Osteoblast (primary cell): Measurements from ENCODE around the gene WDR5. TPM values are rescaled to one million over a fixed set of nuclear protein-coding genes. Genes with fewer than 3 reads are reported as not detected.
A peak's percentile ranks its signal among the peaks of the same experiment; 100 is the strongest.

Experiments
- DNase-seq: peaks from one replicate; pipeline ENCODE4 v3.0.0; 2011; ENCODE audit warnings: low spot score, mixed read lengths; ENCODE audit not compliant: insufficient read length; ENCODE audit errors: missing footprints
- H2AFZ ChIP-seq: 2 replicates; pipeline ENCODE4 v1.6.0; 2011; ENCODE audit warnings: mild to moderate bottlenecking, low read length
- H3K27ac ChIP-seq: 2 replicates; pipeline ENCODE4 v1.5.1; 2011; ENCODE audit warnings: mild to moderate bottlenecking, low read depth, low read length, moderate library complexity
- H3K27me3 ChIP-seq: 2 replicates; pipeline ENCODE4 v1.6.0; 2012; ENCODE audit warnings: mild to moderate bottlenecking, control low read depth, inconsistent platforms, low read length, moderate library complexity; ENCODE audit not compliant: insufficient read depth
- H3K36me3 ChIP-seq: 2 replicates; pipeline ENCODE4 v1.5.1; 2011; ENCODE audit warnings: mild to moderate bottlenecking, low read length, control low read depth, moderate library complexity; ENCODE audit not compliant: insufficient read depth
- H3K4me1 ChIP-seq: 2 replicates; pipeline ENCODE4 v1.5.1; 2011; ENCODE audit warnings: mild to moderate bottlenecking, low read length, control low read depth, moderate library complexity; ENCODE audit not compliant: insufficient read depth
- H3K4me2 ChIP-seq: 2 replicates; pipeline ENCODE4 v1.6.0; 2011; ENCODE audit warnings: mild to moderate bottlenecking, low read length; ENCODE audit not compliant: insufficient read depth
- H3K4me3 ChIP-seq: fragments of 200-600 bp; sonication (generic); 3 replicates; pipeline ENCODE4 v1.5.1; 2012; ENCODE audit warnings: mild to moderate bottlenecking, low read length, inconsistent platforms; ENCODE audit not compliant: insufficient read depth
- H3K79me2 ChIP-seq: 2 replicates; pipeline ENCODE4 v1.6.0; 2012; ENCODE audit warnings: mild to moderate bottlenecking, low read length, control low read depth, inconsistent platforms; ENCODE audit not compliant: insufficient read depth
- H3K9me3 ChIP-seq: 2 replicates; pipeline ENCODE4 v1.5.1; 2011; ENCODE audit warnings: low read depth, low read length, control low read depth
- H4K20me1 ChIP-seq: 2 replicates; pipeline ENCODE4 v1.6.0; 2012; ENCODE audit warnings: mild to moderate bottlenecking, low read length, control low read depth; ENCODE audit not compliant: insufficient read depth
- total RNA-seq: library from RNA; depleted of rRNA; stranded (reverse); fragments of >200 nt; gene quantifications from 2 replicates; pipeline ENCODE4 v1.2.3, GENCODE V29; 2012
- TF ChIP-seq, protein P1 (sequence below): IDR thresholded peaks from 2 replicates; pipeline ENCODE4 v1.5.1; 2011; ENCODE audit warnings: mild to moderate bottlenecking, low read depth, low read length, moderate library complexity; ENCODE audit errors: extremely low read depth

WDR5 gene
- total RNA-seq, 1 donor = 17.4 TPM

DNA sequence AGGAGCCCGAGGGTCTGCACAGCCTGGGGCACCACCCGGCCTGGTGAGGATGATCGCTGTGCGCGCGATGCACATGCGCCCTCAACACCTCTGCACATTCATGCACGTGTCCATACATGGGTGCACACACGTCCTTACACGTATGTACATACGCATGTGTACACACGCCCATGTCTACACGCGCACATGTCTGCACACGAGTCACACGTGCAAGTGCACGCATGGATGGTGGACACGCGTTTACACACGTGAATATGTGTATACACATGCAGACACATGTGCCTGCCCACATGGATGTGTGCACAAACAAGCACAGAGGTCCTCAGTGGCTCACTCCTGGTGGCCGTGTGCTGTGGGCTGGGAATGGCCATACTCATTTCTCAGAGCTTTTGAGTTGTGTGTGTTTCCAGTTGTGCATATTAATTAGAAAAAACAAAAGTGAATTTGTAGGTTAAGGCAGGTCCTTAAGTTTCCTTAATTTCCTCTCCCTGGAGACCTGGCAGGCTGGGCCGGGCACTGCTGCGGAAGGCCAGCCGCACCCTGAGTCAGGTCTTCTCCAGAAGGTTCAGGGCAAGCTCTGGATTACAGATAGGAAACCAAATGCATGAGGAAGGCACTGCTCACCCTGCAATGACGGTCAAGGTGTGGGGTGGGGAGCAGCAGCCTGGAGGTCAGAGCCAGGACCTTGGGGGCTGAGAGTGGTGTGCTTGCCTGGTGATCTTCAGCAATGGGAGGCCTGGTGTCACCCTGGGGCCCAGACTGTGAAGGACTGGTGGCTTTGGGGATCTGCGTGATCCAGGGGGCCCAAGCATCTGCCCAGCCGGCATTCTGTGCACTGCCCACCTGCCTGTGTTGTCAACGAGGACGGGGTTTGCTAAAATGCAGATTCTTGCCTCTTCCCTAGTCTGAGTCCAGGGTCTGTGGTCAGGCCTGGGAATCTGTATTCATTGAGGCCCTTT is 29.8 kb downstream of the WDR5 start:
- peaks cover 4% of the 10 kb centered on the region for H3K79me2 ChIP-seq
- H3K4me3 ChIP-seq = no peak overlapping the region
- TF ChIP-seq, protein P1, sequence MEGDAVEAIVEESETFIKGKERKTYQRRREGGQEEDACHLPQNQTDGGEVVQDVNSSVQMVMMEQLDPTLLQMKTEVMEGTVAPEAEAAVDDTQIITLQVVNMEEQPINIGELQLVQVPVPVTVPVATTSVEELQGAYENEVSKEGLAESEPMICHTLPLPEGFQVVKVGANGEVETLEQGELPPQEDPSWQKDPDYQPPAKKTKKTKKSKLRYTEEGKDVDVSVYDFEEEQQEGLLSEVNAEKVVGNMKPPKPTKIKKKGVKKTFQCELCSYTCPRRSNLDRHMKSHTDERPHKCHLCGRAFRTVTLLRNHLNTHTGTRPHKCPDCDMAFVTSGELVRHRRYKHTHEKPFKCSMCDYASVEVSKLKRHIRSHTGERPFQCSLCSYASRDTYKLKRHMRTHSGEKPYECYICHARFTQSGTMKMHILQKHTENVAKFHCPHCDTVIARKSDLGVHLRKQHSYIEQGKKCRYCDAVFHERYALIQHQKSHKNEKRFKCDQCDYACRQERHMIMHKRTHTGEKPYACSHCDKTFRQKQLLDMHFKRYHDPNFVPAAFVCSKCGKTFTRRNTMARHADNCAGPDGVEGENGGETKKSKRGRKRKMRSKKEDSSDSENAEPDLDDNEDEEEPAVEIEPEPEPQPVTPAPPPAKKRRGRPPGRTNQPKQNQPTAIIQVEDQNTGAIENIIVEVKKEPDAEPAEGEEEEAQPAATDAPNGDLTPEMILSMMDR = no peak
- no peak overlapping the region for H3K4me2 ChIP-seq
- DNase-seq = no peak
- H3K4me1 ChIP-seq = peaks cover 6% of the 10 kb centered on the region
- no peak overlapping the region for H2AFZ ChIP-seq
- H3K27ac ChIP-seq = no peak overlapping the region
- H3K27me3 ChIP-seq = no peaks in the 10 kb centered on the region
- H3K36me3 ChIP-seq = peaks cover 4% of the 10 kb centered on the region
- H4K20me1 ChIP-seq = no peaks in the 10 kb centered on the region
- no peaks in the 10 kb centered on the region for H3K9me3 ChIP-seq

DNA sequence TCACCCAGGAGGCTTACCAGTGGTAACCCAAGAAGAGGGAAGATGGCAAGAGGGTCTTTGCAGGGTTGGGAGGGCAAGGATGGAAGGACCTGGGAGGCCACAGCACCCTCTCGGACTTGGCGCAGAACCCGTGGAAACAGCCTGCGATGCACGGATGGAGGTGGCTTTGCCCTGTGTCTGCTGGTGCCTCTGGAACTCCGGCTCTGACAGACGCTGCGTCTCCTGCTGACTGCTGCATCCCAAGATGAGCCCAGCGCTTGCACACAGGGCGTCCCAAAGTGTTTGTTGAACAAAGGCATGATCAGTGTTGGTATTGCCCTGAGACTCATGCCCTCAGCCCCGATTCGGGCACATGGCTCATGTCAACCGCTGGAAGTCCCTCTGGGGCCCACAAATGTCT is 30.5 kb downstream of the WDR5 start:
- Histone ChIP-seq H3K27me3 (no peaks in the 10 kb centered on the region), H3K4me2 (no peak overlapping the region), H3K4me3 (no peak overlapping the region), H3K9me3 (no peaks in the 10 kb centered on the region), H3K27ac (no peak overlapping the region), H2AFZ (no peak overlapping the region), H3K79me2 (peaks cover 4% of the 10 kb centered on the region), H3K4me1 (peaks cover 6% of the 10 kb centered on the region), H3K36me3 (no peaks in the 10 kb centered on the region), H4K20me1 (no peaks in the 10 kb centered on the region)
- no peak for DNase-seq
- TF ChIP-seq, protein P1 = no peak

DNA sequence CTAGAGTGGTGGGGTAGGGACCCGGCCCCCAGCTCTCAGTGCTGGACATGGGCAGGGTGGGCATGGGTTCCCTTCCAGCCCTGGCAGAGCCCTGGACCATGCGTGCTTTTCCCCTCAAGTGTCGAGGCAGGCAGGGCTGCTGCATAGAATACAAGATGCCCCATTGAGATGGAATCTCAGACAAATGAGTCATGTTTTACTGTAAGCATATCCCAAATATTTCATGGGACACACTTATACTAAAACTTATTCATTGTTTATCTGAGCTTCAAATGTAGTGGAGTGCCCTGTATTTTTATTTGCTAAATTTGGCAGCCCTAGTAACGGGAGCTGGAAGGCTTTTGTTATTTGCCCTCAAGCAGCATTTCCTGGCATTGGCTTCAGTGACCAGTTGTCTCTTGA is 31.6 kb downstream of the WDR5 start:
- no peaks in the 10 kb centered on the region for H3K9me3 ChIP-seq
- peaks cover 4% of the 10 kb centered on the region for H3K79me2 ChIP-seq
- H2AFZ ChIP-seq = no peak overlapping the region
- H3K27me3 ChIP-seq = no peaks in the 10 kb centered on the region
- no peak overlapping the region for H3K4me2 ChIP-seq
- H3K4me3 ChIP-seq = no peak overlapping the region
- H3K4me1 ChIP-seq = peaks cover 12% of the 10 kb centered on the region
- H3K36me3 ChIP-seq = no peaks in the 10 kb centered on the region
- H4K20me1 ChIP-seq = no peaks in the 10 kb centered on the region
- DNase-seq = peak; percentile 93
- H3K27ac ChIP-seq = no peak overlapping the region
- TF ChIP-seq, protein P1 = no peak

DNA sequence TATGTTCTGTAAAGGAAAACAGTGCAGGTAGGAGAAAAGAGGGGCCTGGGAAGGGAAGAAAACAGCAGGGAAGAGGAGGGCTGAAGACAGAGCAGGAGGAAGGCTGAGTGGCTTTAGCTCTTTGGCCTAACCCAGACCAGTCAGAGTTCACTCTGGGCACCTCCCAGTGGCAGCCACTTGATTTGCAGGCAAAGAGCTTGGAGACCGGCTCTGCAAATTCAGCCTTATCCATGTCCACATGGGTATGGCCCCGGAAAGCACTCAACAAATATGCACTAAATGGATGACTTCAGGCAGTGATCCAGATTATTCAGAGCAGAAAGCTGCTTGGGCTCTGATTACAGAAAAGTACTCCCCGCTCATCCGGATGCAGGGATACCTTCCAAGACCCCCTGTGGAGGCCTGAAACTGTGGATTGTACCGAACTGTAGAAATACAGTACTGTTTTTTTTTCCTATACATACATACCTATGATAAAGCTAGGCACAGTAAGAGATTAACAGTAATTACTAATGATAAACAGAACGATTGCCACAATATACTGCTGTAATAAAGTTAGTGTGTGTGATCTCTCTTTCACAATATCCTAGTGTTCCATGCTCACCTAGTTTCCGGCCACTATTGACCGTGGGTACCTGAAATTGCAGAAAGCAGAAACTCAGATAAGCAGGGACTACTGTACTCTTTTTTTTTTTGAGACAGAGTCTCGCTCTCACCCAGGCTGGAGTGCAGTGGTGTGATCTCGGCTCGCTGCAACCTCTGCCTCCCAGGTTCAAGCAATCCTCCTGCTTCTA is 33.1 kb downstream of the WDR5 start:
- no peaks in the 10 kb centered on the region for H3K27me3 ChIP-seq
- no peaks in the 10 kb centered on the region for H4K20me1 ChIP-seq
- H3K9me3 ChIP-seq = no peaks in the 10 kb centered on the region
- DNase-seq = no peak
- peaks cover 12% of the 10 kb centered on the region for H3K4me1 ChIP-seq
- H2AFZ ChIP-seq = no peak overlapping the region
- H3K36me3 ChIP-seq = no peaks in the 10 kb centered on the region
- no peak overlapping the region for H3K27ac ChIP-seq
- TF ChIP-seq, protein P1 = peak; percentile 18
- no peak overlapping the region for H3K4me3 ChIP-seq
- no peak overlapping the region for H3K4me2 ChIP-seq
- H3K79me2 ChIP-seq = peaks cover 4% of the 10 kb centered on the region
